Liver (tissue), 9 donors: ENCODE data around the gene ZNF366. TPM values are rescaled to one million over a fixed set of nuclear protein-coding genes. Genes with fewer than 3 reads are reported as not detected.

Experiments used
- DNase-seq: peaks from one replicate; pipeline ENCODE4 v3.0.0-alpha.2; 2017; ENCODE audit warnings: low spot score
- H3K27ac ChIP-seq, 2 donors: one replicate each; pipeline ENCODE4 v1.7.0; 2013; ENCODE audit warnings: inconsistent platforms in 2 of 2, low read length in 2 of 2, control low read depth in 1 of 2, low read depth in 1 of 2, mild to moderate bottlenecking in 1 of 2
- H3K27me3 ChIP-seq, 4 donors: one replicate each; pipeline versions ENCODE4 v1.6.1 to v1.7.0; 2013; ENCODE audit warnings: low read length in 3 of 4, inconsistent platforms in 1 of 4, mild to moderate bottlenecking in 1 of 4, moderate library complexity in 1 of 4; ENCODE audit not compliant: control insufficient read depth in 4 of 4, insufficient read depth in 4 of 4
- H3K36me3 ChIP-seq, 4 donors: one replicate each; pipeline versions ENCODE4 v1.6.1 to v1.7.0; 2013; ENCODE audit warnings: low read length in 3 of 4, mild to moderate bottlenecking in 3 of 4, low read depth in 1 of 4, moderate library complexity in 1 of 4; ENCODE audit not compliant: control insufficient read depth in 4 of 4, insufficient read depth in 3 of 4
- H3K4me1 ChIP-seq, 4 donors: one replicate each; pipeline versions ENCODE4 v1.6.1 to v1.7.0; 2013; ENCODE audit warnings: low read length in 3 of 4, mild to moderate bottlenecking in 3 of 4, moderate library complexity in 1 of 4; ENCODE audit not compliant: control insufficient read depth in 4 of 4, insufficient read depth in 4 of 4
- H3K4me3 ChIP-seq, 3 donors: one replicate each; pipeline versions ENCODE4 v1.6.1 to v1.7.0; 2013; ENCODE audit warnings: low read length in 3 of 3, control low read depth in 1 of 3, low read depth in 1 of 3, mild to moderate bottlenecking in 1 of 3
- H3K9ac ChIP-seq, 2 donors: one replicate each; pipeline ENCODE4 v1.7.0; 2013; ENCODE audit warnings: low read length in 2 of 2, mild to moderate bottlenecking in 2 of 2, moderate library complexity in 2 of 2, control low read depth in 1 of 2, low read depth in 1 of 2
- H3K9me3 ChIP-seq, 4 donors: one replicate each; pipeline versions ENCODE4 v1.6.1 to v1.7.0; 2013; ENCODE audit warnings: low read length in 3 of 4; ENCODE audit not compliant: control insufficient read depth in 4 of 4
- ATF3 ChIP-seq: IDR thresholded peaks from 2 replicates; pipeline ENCODE4 v1.6.1; 2016; ENCODE audit warnings: antibody characterized with exemption
- CTCF ChIP-seq: fragments of 150-350 bp; IDR thresholded peaks from 2 replicates; pipeline ENCODE4 v1.5.1; 2017; ENCODE audit warnings: improper control_type of control experiment, low read depth, low read length; ENCODE audit not compliant: missing input control
- EGR1 ChIP-seq, 2 donors: IDR thresholded peaks; 2 replicates each; pipeline ENCODE4 v1.6.1; 2016 to 2018; ENCODE audit warnings: antibody characterized with exemption in 2 of 2, low read depth in 2 of 2
- FOXA1 ChIP-seq: IDR thresholded peaks from 2 replicates; pipeline ENCODE4 v1.6.1; 2016; ENCODE audit warnings: antibody characterized with exemption
- FOXA2 ChIP-seq: IDR thresholded peaks from 2 replicates; pipeline ENCODE4 v1.6.1; 2016; ENCODE audit warnings: antibody characterized with exemption
- GABPA ChIP-seq, 2 donors: IDR thresholded peaks in 1 of 2; conservative IDR thresholded peaks in 1 of 2; 2 replicates each; pipeline ENCODE4 v1.6.1; 2016; ENCODE audit warnings: antibody characterized with exemption in 2 of 2, mild to moderate bottlenecking in 1 of 2, moderate library complexity in 1 of 2
- HNF4A ChIP-seq, 2 donors: conservative IDR thresholded peaks; 2 replicates each; pipeline ENCODE4 v1.6.1; 2016; ENCODE audit warnings: antibody characterized with exemption in 2 of 2, mild to moderate bottlenecking in 2 of 2
- HNF4G ChIP-seq: IDR thresholded peaks from 2 replicates; pipeline ENCODE4 v1.6.1; 2016; ENCODE audit warnings: antibody characterized with exemption
- JUND ChIP-seq, 2 donors: IDR thresholded peaks; 2 replicates each; pipeline ENCODE4 v1.6.1; 2016; ENCODE audit warnings: antibody characterized with exemption in 2 of 2
- MAX ChIP-seq: IDR thresholded peaks from 2 replicates; pipeline ENCODE4 v1.6.1; 2016; ENCODE audit warnings: antibody characterized with exemption
- NR2F2 ChIP-seq: IDR thresholded peaks from 2 replicates; pipeline ENCODE4 v1.6.1; 2016; ENCODE audit warnings: antibody characterized with exemption
- RAD21 ChIP-seq, 2 donors: IDR thresholded peaks; 2 replicates each; pipeline ENCODE4 v1.6.1; 2016; ENCODE audit warnings: antibody characterized with exemption in 2 of 2, mild to moderate bottlenecking in 2 of 2
- REST ChIP-seq: IDR thresholded peaks from 2 replicates; pipeline ENCODE4 v1.6.1; 2016; ENCODE audit warnings: antibody characterized with exemption, mild to moderate bottlenecking
- RXRA ChIP-seq, 2 donors: IDR thresholded peaks; 2 replicates each; pipeline ENCODE4 v1.6.1; 2017 to 2018; ENCODE audit warnings: antibody characterized with exemption in 2 of 2, mild to moderate bottlenecking in 1 of 2
- SP1 ChIP-seq: IDR thresholded peaks from 2 replicates; pipeline ENCODE4 v1.6.1; 2018; ENCODE audit warnings: antibody characterized with exemption, mild to moderate bottlenecking
- TAF1 ChIP-seq: conservative IDR thresholded peaks from 2 replicates; pipeline ENCODE4 v1.6.1; 2016; ENCODE audit warnings: antibody characterized with exemption, mild to moderate bottlenecking
- YY1 ChIP-seq: IDR thresholded peaks from 2 replicates; pipeline ENCODE4 v1.6.1; 2016; ENCODE audit warnings: antibody characterized with exemption, mild to moderate bottlenecking
- ZBTB33 ChIP-seq: IDR thresholded peaks from 2 replicates; pipeline ENCODE4 v1.6.1; 2016; ENCODE audit warnings: antibody characterized with exemption
- WGBS: extraction: QIAGEN DNeasy Blood & Tissue Kit; methylation state at CpG from one replicate; pipeline ENCODE4 v1.1.7; 2013; 5-methylcytosine and 5-hydroxymethylcytosine counted together
- polyA plus RNA-seq, 2 donors: library from polyadenylated mRNA; stranded (reverse) in 1 of 2; unstranded in 1 of 2; fragments of 200-250 nt in 1 of 2; fragments of >200 nt in 1 of 2; fragmentation: Nextera tagmentation in 1 of 2; extraction: Ambion mirVana in 1 of 2; gene quantifications; one replicate each; pipeline versions ENCODE4 v1.2.1 to v1.2.3, GENCODE V29; 2013 to 2015
- total RNA-seq, 2 donors: library from RNA; depleted of rRNA; stranded (reverse); fragments of >200 nt; gene quantifications; one replicate each; pipeline ENCODE4 v1.2.3, GENCODE V29; 2014
- donor health status: healthy.
- donor health status: healthy.
- donor health status: healthy.
- donor health status: healthy.
- donor health status: healthy.

ZNF366 gene
- total and polyA plus RNA-seq, 4 donors = 0.71 to 1.0 (median 0.75) TPM

- TF ChIP-seq CTCF (no peak), YY1 (no peak), NR2F2 (no peak), HNF4A (conservative IDR thresholded peaks at IDR 0.05) (no peak), TAF1 (no peak), ATF3 (no peak), FOXA1 (no peak)
These were observed 65.2 kb downstream of the ZNF366 start (continued) for GRCh38 chr5:72441862-72442540.

GRCh38 chr5:72441094-72441723, 66.0 kb downstream of the ZNF366 start:
- no peaks in the 10 kb centered on the region for H3K9me3 ChIP-seq
- no peaks in the 10 kb centered on the region for H3K36me3 ChIP-seq
- no peak overlapping the region for H3K4me3 ChIP-seq
- WGBS = 89% methylated on average over 4 of the region's 4 CpGs
- H3K27ac ChIP-seq = no peak overlapping the region
- no peak overlapping the region for H3K9ac ChIP-seq
- H3K27me3 ChIP-seq = no peaks in the 10 kb centered on the region
- TF ChIP-seq HNF4A (conservative IDR thresholded peaks at IDR 0.05) (no peak), JUND (IDR thresholded peaks at IDR 0.05) (no peak), FOXA1 (no peak)
- no peak for DNase-seq
- H3K4me1 ChIP-seq = peaks cover 0 to 8% (median 6%) of the 10 kb centered on the region in 4 donors

- no peak for TF ChIP-seq RXRA (IDR thresholded peaks at IDR 0.05)
- TF ChIP-seq RAD21 (IDR thresholded peaks at IDR 0.05) = no peak
- no peak for TF ChIP-seq ZBTB33
- no peak for TF ChIP-seq CTCF
- TF ChIP-seq FOXA1 = no peak
- TF ChIP-seq SP1 = no peak
- TF ChIP-seq EGR1 (IDR thresholded peaks at IDR 0.05; ENCODE audit: low read depth in 2 of 2) = no peak
- TF ChIP-seq HNF4A (conservative IDR thresholded peaks at IDR 0.05) = no peak
- no peak for TF ChIP-seq NR2F2
- TF ChIP-seq HNF4G = no peak
- no peak for TF ChIP-seq MAX
- TF ChIP-seq ATF3 = no peak
- TF ChIP-seq GABPA (IDR thresholded peaks at IDR 0.05 in 1 of 2, conservative IDR thresholded peaks at IDR 0.05 in 1 of 2) = no peak
- TF ChIP-seq YY1 = no peak
- no peak for TF ChIP-seq JUND (IDR thresholded peaks at IDR 0.05)
- no peak for TF ChIP-seq REST
- TF ChIP-seq TAF1 = no peak
- TF ChIP-seq FOXA2 = no peak
- H3K27ac ChIP-seq = no peak overlapping the region
- no peak for DNase-seq
These were observed 67.0 kb downstream of the ZNF366 start for GRCh38 chr5:72440207-72440638.

More at GRCh38 chr5:72440207-72440638, 67.0 kb downstream of the ZNF366 start:
- Histone ChIP-seq H3K4me3 (no peak overlapping the region), H3K27me3 (no peaks in the 10 kb centered on the region), H3K9ac (no peak overlapping the region), H3K9me3 (no peaks in the 10 kb centered on the region), H3K4me1 (peaks cover 0 to 8% (median 6%) of the 10 kb centered on the region in 4 donors), H3K36me3 (no peaks in the 10 kb centered on the region)
- WGBS = 80% methylated on average over 1 of the region's 1 CpG
